Lower leg skin (tissue), 3 donors: ENCODE data around the gene KIF26B.

Experiments used
- POLR2A ChIP-seq, 2 donors: fragments of 450-650 bp; IDR thresholded peaks; one replicate each; pipeline ENCODE4 v1.6.1; 2016 to 2017; ENCODE audit warnings: antibody characterized with exemption in 2 of 2, mild to moderate bottlenecking in 1 of 2, moderate library complexity in 1 of 2
- TF ChIP-seq, protein P1 (sequence below), 3 donors: fragments of 450-650 bp; IDR thresholded peaks; one replicate each; pipeline ENCODE4 v1.5.1; 2016; ENCODE audit warnings: antibody characterized with exemption in 3 of 3, mild to moderate bottlenecking in 3 of 3, moderate library complexity in 2 of 3

DNA sequence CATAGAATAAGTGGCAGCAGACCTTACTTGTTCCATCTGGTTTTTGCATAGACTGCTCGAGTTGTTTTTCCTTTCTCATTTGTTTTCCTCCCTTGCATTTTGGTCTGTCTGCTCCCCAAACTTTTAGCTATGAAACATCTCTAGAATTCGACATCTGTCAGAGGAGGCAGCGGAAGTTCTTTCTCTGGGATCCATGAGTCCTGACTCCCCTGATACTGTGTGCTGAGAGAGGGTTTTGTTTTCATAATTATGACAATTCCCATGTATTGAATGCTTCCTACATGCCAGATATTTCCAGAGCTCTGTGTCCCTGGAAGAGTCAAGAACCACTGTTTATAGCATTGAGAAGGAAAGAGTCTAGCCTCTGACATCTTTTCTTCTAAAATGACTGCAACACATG, 172.6 kb downstream of the KIF26B start:
- TF ChIP-seq, protein P1, sequence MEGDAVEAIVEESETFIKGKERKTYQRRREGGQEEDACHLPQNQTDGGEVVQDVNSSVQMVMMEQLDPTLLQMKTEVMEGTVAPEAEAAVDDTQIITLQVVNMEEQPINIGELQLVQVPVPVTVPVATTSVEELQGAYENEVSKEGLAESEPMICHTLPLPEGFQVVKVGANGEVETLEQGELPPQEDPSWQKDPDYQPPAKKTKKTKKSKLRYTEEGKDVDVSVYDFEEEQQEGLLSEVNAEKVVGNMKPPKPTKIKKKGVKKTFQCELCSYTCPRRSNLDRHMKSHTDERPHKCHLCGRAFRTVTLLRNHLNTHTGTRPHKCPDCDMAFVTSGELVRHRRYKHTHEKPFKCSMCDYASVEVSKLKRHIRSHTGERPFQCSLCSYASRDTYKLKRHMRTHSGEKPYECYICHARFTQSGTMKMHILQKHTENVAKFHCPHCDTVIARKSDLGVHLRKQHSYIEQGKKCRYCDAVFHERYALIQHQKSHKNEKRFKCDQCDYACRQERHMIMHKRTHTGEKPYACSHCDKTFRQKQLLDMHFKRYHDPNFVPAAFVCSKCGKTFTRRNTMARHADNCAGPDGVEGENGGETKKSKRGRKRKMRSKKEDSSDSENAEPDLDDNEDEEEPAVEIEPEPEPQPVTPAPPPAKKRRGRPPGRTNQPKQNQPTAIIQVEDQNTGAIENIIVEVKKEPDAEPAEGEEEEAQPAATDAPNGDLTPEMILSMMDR (IDR thresholded peaks at IDR 0.05), result no peak
- TF ChIP-seq POLR2A (IDR thresholded peaks at IDR 0.05), result no peak
